K562 (cell line): ENCODE data around the gene DNAJB14.

ENCODE experiments used
- KAT8 ChIP-seq: fragments of 450-650 bp; IDR thresholded peaks from 2 replicates; pipeline ENCODE4 v1.6.1; 2016; ENCODE audit warnings: low read depth, mild to moderate bottlenecking
- MBD2 ChIP-seq: sonication (generic); IDR thresholded peaks from 2 replicates; pipeline ENCODE4 v1.6.1; 2016; ENCODE audit warnings: low read depth, borderline replicate concordance
- RAD21 ChIP-seq, 2 experiments: fragments of 250-450 bp in 1 of 2; fragments of 450-650 bp in 1 of 2; sonication (Bioruptor Pico) in 1 of 2; formaldehyde crosslinking in 1 of 2; IDR thresholded peaks in 1 of 2; conservative IDR thresholded peaks in 1 of 2; 2 replicates each; pipeline versions ENCODE4 v1.4.0 to v1.8.0; 2020 to 2022; ENCODE audit warnings: mild to moderate bottlenecking in 2 of 2, moderate library complexity in 1 of 2
- SMAD4 ChIP-seq: fragments of 250-450 bp; sonication (Bioruptor Pico); conservative IDR thresholded peaks from 2 replicates; pipeline ENCODE4 v1.8.0; 2021; ENCODE audit warnings: inconsistent platforms, mild to moderate bottlenecking, moderate library complexity
- SUPT5H ChIP-seq: fragments of 450-650 bp; IDR thresholded peaks from 2 replicates; pipeline ENCODE4 v1.6.1; 2016
- ZNF121 ChIP-seq: sonication (generic); formaldehyde crosslinking; conservative IDR thresholded peaks from 2 replicates; pipeline ENCODE4 v1.8.0; 2022; ENCODE audit warnings: missing genetic modification reagents
- TF ChIP-seq, protein P1 (sequence below), 3 experiments: IDR thresholded peaks in 2 of 3; conservative IDR thresholded peaks in 1 of 3; 2 replicates each; pipeline ENCODE4 v1.5.1; 2011 to 2012; ENCODE audit warnings: low read length in 3 of 3, mild to moderate bottlenecking in 3 of 3, control low read depth in 2 of 3, improper control_type of control experiment in 1 of 3, inconsistent platforms in 1 of 3, low read depth in 1 of 3, mixed read lengths in 1 of 3, moderate library complexity in 1 of 3; ENCODE audit not compliant: insufficient read depth in 2 of 3
- TF ChIP-seq, protein P2 (sequence below): sonication (generic); formaldehyde crosslinking; IDR thresholded peaks from 2 replicates; pipeline ENCODE4 v1.9.0; 2022; ENCODE audit warnings: mild to moderate bottlenecking, missing genetic modification reagents
- TF ChIP-seq, protein P3 (sequence below): fragments of 450-650 bp; IDR thresholded peaks from 2 replicates; pipeline ENCODE4 v1.6.1; 2016; ENCODE audit warnings: missing biosample characterization, missing genetic modification characterization
- TF ChIP-seq, protein P4 (sequence below): sonication (generic); formaldehyde crosslinking; IDR thresholded peaks from 2 replicates; pipeline ENCODE4 v1.5.0; 2020; ENCODE audit warnings: missing genetic modification reagents

DNA sequence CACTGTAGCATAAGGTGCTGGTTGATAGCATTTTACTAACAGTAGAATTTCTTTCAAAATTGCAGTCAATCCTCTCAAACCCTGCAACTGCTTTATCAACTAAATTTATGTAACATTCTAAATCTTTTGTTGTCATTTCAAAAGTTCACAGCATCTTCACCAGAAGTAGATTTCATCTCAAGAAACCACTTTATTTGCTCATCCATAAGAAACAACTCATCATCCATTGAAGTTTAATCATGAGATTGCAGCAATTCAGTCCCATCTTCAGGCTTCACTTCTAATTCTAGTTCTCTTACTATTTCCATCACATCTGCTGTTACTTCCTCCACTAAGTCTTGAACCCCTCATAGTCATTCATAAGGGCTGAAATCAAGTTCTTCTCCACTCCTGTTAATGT, 73.8 kb downstream of the DNAJB14 start:
- TF ChIP-seq ZNF121, result no peak
- TF ChIP-seq, protein P1, sequence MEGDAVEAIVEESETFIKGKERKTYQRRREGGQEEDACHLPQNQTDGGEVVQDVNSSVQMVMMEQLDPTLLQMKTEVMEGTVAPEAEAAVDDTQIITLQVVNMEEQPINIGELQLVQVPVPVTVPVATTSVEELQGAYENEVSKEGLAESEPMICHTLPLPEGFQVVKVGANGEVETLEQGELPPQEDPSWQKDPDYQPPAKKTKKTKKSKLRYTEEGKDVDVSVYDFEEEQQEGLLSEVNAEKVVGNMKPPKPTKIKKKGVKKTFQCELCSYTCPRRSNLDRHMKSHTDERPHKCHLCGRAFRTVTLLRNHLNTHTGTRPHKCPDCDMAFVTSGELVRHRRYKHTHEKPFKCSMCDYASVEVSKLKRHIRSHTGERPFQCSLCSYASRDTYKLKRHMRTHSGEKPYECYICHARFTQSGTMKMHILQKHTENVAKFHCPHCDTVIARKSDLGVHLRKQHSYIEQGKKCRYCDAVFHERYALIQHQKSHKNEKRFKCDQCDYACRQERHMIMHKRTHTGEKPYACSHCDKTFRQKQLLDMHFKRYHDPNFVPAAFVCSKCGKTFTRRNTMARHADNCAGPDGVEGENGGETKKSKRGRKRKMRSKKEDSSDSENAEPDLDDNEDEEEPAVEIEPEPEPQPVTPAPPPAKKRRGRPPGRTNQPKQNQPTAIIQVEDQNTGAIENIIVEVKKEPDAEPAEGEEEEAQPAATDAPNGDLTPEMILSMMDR (IDR thresholded peaks at IDR 0.05 in 2 of 3, conservative IDR thresholded peaks at IDR 0.05 in 1 of 3; ENCODE audit: insufficient read depth in 2 of 3, low read depth in 1 of 3, low read length in 3 of 3), result no peak
- no peak for TF ChIP-seq SMAD4 (CRISPR knock-in tag)
- TF ChIP-seq, protein P2, sequence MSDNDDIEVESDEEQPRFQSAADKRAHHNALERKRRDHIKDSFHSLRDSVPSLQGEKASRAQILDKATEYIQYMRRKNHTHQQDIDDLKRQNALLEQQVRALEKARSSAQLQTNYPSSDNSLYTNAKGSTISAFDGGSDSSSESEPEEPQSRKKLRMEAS (CRISPR knock-in tag), result no peak
- TF ChIP-seq, protein P3, sequence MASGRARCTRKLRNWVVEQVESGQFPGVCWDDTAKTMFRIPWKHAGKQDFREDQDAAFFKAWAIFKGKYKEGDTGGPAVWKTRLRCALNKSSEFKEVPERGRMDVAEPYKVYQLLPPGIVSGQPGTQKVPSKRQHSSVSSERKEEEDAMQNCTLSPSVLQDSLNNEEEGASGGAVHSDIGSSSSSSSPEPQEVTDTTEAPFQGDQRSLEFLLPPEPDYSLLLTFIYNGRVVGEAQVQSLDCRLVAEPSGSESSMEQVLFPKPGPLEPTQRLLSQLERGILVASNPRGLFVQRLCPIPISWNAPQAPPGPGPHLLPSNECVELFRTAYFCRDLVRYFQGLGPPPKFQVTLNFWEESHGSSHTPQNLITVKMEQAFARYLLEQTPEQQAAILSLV (tag), result no peak
- TF ChIP-seq MBD2, result no peak
- TF ChIP-seq SUPT5H, result no peak
- no peak for TF ChIP-seq RAD21 (CRISPR knock-in tag; conservative IDR thresholded peaks at IDR 0.05 in 1 of 2, IDR thresholded peaks at IDR 0.05 in 1 of 2)
- no peak for TF ChIP-seq KAT8
- TF ChIP-seq, protein P4, sequence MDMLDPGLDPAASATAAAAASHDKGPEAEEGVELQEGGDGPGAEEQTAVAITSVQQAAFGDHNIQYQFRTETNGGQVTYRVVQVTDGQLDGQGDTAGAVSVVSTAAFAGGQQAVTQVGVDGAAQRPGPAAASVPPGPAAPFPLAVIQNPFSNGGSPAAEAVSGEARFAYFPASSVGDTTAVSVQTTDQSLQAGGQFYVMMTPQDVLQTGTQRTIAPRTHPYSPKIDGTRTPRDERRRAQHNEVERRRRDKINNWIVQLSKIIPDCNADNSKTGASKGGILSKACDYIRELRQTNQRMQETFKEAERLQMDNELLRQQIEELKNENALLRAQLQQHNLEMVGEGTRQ, result no peak
